Peyer's patch (tissue), 4 donors: ENCODE results near the gene ADH6. TPM values are rescaled to one million over a fixed set of nuclear protein-coding genes. Genes with fewer than 3 reads are reported as not detected.
"Not testable (repeated sequence)": the region's sequence is repeated elsewhere in the genome, so short reads cannot be mapped to it uniquely, and the experiment has no call there.

Source experiments
- DNase-seq, 3 donors: peaks; one replicate each; pipeline ENCODE4 v3.0.0-alpha.2; 2017 to 2019
- H3K27ac ChIP-seq, 4 donors: fragments of 200-600 bp; sonication (generic); one replicate each; pipeline ENCODE4 v1.5.1; 2016 to 2019
- H3K27me3 ChIP-seq, 2 donors: fragments of 200-600 bp; sonication (generic); one replicate each; pipeline ENCODE4 v1.5.1; 2019
- H3K36me3 ChIP-seq, 3 donors: fragments of 200-600 bp; sonication (generic); one replicate each; pipeline ENCODE4 v1.5.1; 2016 to 2019
- H3K4me1 ChIP-seq, 4 donors: fragments of 200-600 bp; sonication (generic); one replicate each; pipeline ENCODE4 v1.5.1; 2016 to 2019
- H3K4me3 ChIP-seq, 4 donors: fragments of 200-600 bp; sonication (generic); 1 replicate in 3 of 4; 2 replicates in 1 of 4; pipeline ENCODE4 v1.5.1; 2016 to 2019; ENCODE audit warnings: mild to moderate bottlenecking in 1 of 4
- H3K9me3 ChIP-seq, 4 donors: fragments of 200-600 bp; sonication (generic); one replicate each; pipeline ENCODE4 v1.5.1; 2016 to 2019; ENCODE audit warnings: mild to moderate bottlenecking in 1 of 4
- CTCF ChIP-seq, 6 experiments: fragments of 450-650 bp in 4 of 6; fragments of 200-600 bp in 2 of 6; sonication (generic) in 1 of 6; IDR thresholded peaks; one replicate each; pipeline ENCODE4 v1.5.1; 2017 to 2019; ENCODE audit warnings: antibody characterized with exemption in 6 of 6, mild to moderate bottlenecking in 3 of 6, moderate library complexity in 1 of 6
- POLR2A ChIP-seq, 2 donors: fragments of 450-650 bp; IDR thresholded peaks; one replicate each; pipeline ENCODE4 v1.5.1; 2017; ENCODE audit warnings: antibody characterized with exemption in 2 of 2, mild to moderate bottlenecking in 2 of 2, moderate library complexity in 2 of 2
- total RNA-seq, 4 donors: library from RNA; depleted of rRNA; stranded (reverse); fragments of >200 nt; gene quantifications; one replicate each; pipeline ENCODE4 v1.1.0, GENCODE V29; 2016

ADH6 gene
- total RNA-seq, 4 donors from 2014 or later, result 11.6 to 47.1 (median 37.7) TPM

DNA sequence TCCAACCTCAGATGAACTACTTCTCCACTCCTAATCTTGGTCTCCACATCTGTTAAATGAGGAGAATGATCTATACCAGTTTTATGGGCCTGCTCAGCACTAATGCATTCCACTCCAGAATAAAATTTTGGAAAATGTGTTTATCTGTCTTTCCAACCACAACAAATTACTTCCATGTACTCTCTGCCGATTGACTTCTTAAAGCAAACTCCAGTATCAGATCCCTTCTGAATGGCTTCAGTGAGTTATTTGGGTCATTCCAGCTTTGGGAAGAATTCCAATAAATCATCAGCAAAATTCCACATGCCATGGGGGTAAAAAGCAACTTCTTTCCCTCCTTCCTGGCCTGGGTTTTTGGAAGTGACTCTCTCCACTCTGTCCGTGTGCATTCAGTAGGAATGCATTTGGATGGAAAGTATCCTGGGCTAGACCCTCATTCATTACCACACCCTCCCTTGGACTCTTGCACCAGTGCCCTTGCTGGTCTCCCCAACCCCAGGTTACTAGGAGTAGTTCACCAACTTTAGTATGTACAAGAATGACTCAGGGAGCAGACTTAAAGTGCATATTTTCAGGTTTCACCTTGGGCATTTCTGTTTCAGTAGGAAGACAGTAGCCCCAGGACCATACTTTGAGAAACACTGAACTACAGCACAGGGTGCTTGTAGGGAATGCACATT, 15.4 kb upstream of the ADH6 start:
- H3K4me1 ChIP-seq, result no peaks in the 10 kb centered on the region
- TF ChIP-seq CTCF (IDR thresholded peaks at IDR 0.05), result no peak
- H3K27me3 ChIP-seq, result no peaks in the 10 kb centered on the region
- no peaks in the 10 kb centered on the region for H3K36me3 ChIP-seq
- no peaks in the 10 kb centered on the region for H3K9me3 ChIP-seq
- no peak overlapping the region for H3K27ac ChIP-seq
- no peak for DNase-seq
- H3K4me3 ChIP-seq, result no peak overlapping the region

GRCh38 chr4:99233397-99233796, 14.4 kb upstream of the ADH6 start:
- H3K27ac ChIP-seq, DNase-seq, H3K4me1 ChIP-seq, H3K27me3 ChIP-seq, H3K36me3 ChIP-seq, H3K9me3 ChIP-seq, H3K4me3 ChIP-seq: not testable (repeated sequence)

DNA sequence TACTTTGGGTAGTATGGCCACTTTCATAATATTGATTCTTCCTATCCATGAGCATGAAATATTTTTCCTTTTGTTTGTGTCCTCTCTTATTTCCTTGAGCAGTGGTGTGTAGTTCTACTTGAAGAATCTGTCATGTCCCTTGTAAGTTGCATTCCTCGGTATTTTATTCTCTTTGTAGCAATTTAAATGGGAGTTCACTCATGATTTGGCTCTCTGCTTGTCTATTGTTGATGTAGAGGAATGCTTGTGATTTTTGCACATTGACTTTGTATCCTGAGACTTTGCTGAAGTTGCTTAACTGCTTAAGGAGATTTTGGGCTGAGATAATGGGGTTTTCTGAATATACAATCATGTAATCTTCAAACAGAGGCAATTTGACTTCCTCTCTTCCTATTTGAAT, 9.7 kb upstream of the ADH6 start:
- not testable (repeated sequence) for H3K4me3 ChIP-seq, DNase-seq, H3K36me3 ChIP-seq, H3K9me3 ChIP-seq, H3K4me1 ChIP-seq, H3K27ac ChIP-seq, H3K27me3 ChIP-seq

GRCh38 chr4:99227646-99228045, 8.6 kb upstream of the ADH6 start:
- not testable (repeated sequence) for H3K36me3 ChIP-seq, DNase-seq, H3K27ac ChIP-seq, H3K4me3 ChIP-seq, H3K9me3 ChIP-seq, H3K27me3 ChIP-seq, H3K4me1 ChIP-seq

DNA sequence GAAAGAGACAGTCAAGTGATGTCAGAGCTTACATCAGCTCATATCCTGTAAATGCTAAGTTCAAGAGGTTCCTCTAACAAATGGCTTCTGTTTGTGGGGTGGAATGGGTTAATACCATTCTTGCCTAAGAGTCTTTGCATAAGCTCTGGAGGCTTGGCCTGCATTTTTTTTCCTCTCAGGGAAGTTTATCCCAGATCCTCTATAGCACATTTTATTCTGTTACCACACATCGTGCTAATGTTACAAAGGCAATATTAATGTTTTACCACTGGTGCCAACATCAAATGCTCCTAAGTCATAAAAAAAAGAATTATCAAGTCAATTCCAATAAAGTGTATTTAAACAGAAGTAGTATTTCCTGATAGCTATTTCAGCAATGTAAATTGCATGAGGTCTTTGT, 2.9 kb upstream of the ADH6 start:
- no peak for DNase-seq
- Histone ChIP-seq H3K4me1 (peaks cover 0 to 4% (median 0%) of the 10 kb centered on the region in 4 donors), H3K27ac (no peak overlapping the region), H3K4me3 (no peak overlapping the region), H3K36me3 (no peaks in the 10 kb centered on the region), H3K9me3 (no peaks in the 10 kb centered on the region), H3K27me3 (no peaks in the 10 kb centered on the region)
- TF ChIP-seq CTCF (IDR thresholded peaks at IDR 0.05), result no peak
- TF ChIP-seq POLR2A (IDR thresholded peaks at IDR 0.05), result no peak

DNA sequence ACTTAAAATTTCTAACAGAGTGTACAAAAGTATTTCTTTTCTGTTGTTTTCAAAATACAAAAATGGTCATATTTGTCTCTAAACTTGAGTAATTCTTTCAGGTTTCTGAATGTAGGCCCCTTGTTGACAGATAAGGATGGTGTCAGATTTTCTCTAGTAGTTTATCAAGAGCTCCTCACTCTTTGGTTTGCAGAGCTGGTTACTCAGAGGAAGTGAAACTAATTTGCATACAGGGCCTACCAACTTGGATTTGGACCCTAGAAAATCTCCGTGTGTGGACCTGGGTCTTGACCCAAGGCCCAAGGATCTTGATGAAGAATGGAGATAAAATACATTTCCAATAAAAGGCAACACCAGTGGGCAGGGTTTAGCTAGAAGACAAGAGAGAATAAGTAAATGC, 433 bp upstream of the ADH6 start:
- TF ChIP-seq POLR2A (IDR thresholded peaks at IDR 0.05) (no peak), CTCF (IDR thresholded peaks at IDR 0.05) (no peak)
- peak overlapping the region in 2 of 4 donors; percentile 53 to 71 for H3K27ac ChIP-seq
- peaks cover 0 to 4% (median 0%) of the 10 kb centered on the region in 4 donors for H3K4me1 ChIP-seq
- H3K4me3 ChIP-seq, result no peak overlapping the region
- H3K36me3 ChIP-seq, result no peaks in the 10 kb centered on the region
- H3K9me3 ChIP-seq, result no peaks in the 10 kb centered on the region
- H3K27me3 ChIP-seq, result no peaks in the 10 kb centered on the region
- DNase-seq, result no peak

DNA sequence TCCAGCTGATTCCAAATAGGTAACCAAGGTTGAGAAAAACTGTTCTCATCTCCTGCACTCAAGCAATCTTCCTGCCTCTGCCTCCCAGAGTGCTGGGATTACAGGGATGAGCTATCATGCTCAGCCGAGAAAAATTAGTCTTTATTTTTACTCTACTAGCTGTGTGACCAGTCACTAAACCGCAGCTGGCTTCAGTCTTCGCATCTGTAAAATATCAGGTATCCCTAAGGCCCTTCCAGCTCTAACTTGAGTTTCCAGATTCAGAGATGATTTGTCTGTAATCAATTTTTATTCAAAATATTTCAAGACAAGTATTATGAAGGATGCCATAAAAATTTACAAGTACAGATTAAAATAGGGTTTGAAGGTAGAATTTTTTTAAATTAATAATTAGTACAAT, 3.5 kb downstream of the ADH6 start:
- no peak for DNase-seq
- Histone ChIP-seq H3K27me3 (no peaks in the 10 kb centered on the region), H3K9me3 (no peaks in the 10 kb centered on the region), H3K27ac (no peak overlapping the region), H3K36me3 (no peaks in the 10 kb centered on the region), H3K4me3 (no peak overlapping the region), H3K4me1 (no peaks in the 10 kb centered on the region)
- TF ChIP-seq CTCF (IDR thresholded peaks at IDR 0.05), result no peak
- no peak for TF ChIP-seq POLR2A (IDR thresholded peaks at IDR 0.05)
